ENCODE measurements around the gene TRAK1.

TRAK1 gene

GRCh38 chr3:42159706-42160472 is 68.7 kb downstream of the TRAK1 start:
- peak; percentile 13 for DNase-seq

GRCh38 chr3:42161050-42161935 is 70.1 kb downstream of the TRAK1 start:
- DNase-seq: peak; percentile 68

GRCh38 chr3:42162462-42162861 is 71.3 kb downstream of the TRAK1 start:
- no peak for DNase-seq

- no peak for DNase-seq
These were observed 72.6 kb downstream of the TRAK1 start for GRCh38 chr3:42163622-42164244.

- DNase-seq: no peak
These were observed 73.5 kb downstream of the TRAK1 start for GRCh38 chr3:42164656-42165055.

GRCh38 chr3:42165211-42165610 is 74.1 kb downstream of the TRAK1 start:
- DNase-seq: no peak

GRCh38 chr3:42166214-42166613 is 75.1 kb downstream of the TRAK1 start:
- no peak for DNase-seq

- no peak for DNase-seq
These were observed 75.6 kb downstream of the TRAK1 start for GRCh38 chr3:42166662-42167300.

GRCh38 chr3:42169579-42170120 is 78.5 kb downstream of the TRAK1 start:
- DNase-seq: no peak

- DNase-seq: no peak
These were observed 81.0 kb downstream of the TRAK1 start for GRCh38 chr3:42172047-42172654.

- no peak for DNase-seq
These were observed 82.2 kb downstream of the TRAK1 start for GRCh38 chr3:42173307-42173706.

- no peak for DNase-seq
These were observed 83.7 kb downstream of the TRAK1 start for GRCh38 chr3:42174679-42175385.

GRCh38 chr3:42175386-42176240 is 84.5 kb downstream of the TRAK1 start:
- DNase-seq: no peak

GRCh38 chr3:42176242-42177034 is 85.3 kb downstream of the TRAK1 start:
- no peak for DNase-seq

- DNase-seq: no peak
These were observed 86.1 kb downstream of the TRAK1 start for GRCh38 chr3:42177068-42177800.

- no peak for DNase-seq
These were observed 86.6 kb downstream of the TRAK1 start for GRCh38 chr3:42177801-42178150.

- DNase-seq: peak; percentile 89
These were observed 88.1 kb downstream of the TRAK1 start for GRCh38 chr3:42179110-42179725.

GRCh38 chr3:42180901-42181300 is 89.7 kb downstream of the TRAK1 start:
- no peak for DNase-seq

GRCh38 chr3:42182555-42182954 is 91.4 kb downstream of the TRAK1 start:
- no peak for DNase-seq
